Activated CD4-positive, alpha-beta memory T cell treated with anti-CD3 and anti-CD28 coated beads for 36 hours (primary cell): ENCODE measurements around the gene KCNK4. TPM values are rescaled to one million over a fixed set of nuclear protein-coding genes. Genes with fewer than 3 reads are reported as not detected.
"Not testable (repeated sequence)": the region's sequence is repeated elsewhere in the genome, so short reads cannot be mapped to it uniquely, and the experiment has no call there.

Experiments
- CTCF ChIA-PET: fragments of 350-600 bp; sonication (Branson Sonifier 250); formaldehyde crosslinking; loops from one replicate; lab custom pipeline; 2021; ENCODE audit warnings: antibody characterized with exemption, inconsistent platforms; lab: Charles Lee
- POLR2A ChIA-PET: fragments of 350-600 bp; sonication (Branson Sonifier 250); formaldehyde crosslinking; loops from one replicate; lab custom pipeline; 2021; ENCODE audit warnings: antibody characterized with exemption; lab: Charles Lee
- DNase-seq: peaks from one replicate; pipeline ENCODE4 v3.0.0-alpha.2; 2020
- H3K27ac Mint-ChIP-seq: one replicate; pipeline ENCODE4 v1.8.0; 2021; ENCODE audit warnings: mixed read lengths
- H3K27me3 Mint-ChIP-seq: one replicate; pipeline ENCODE4 v1.8.0; 2021; ENCODE audit warnings: mixed read lengths
- H3K36me3 Mint-ChIP-seq: one replicate; pipeline ENCODE4 v1.8.0; 2021; ENCODE audit warnings: mixed read lengths
- H3K4me1 Mint-ChIP-seq: one replicate; pipeline ENCODE4 v1.8.0; 2021; ENCODE audit warnings: low read depth, mixed read lengths
- H3K4me3 Mint-ChIP-seq: one replicate; pipeline ENCODE4 v1.8.0; 2021; ENCODE audit warnings: mild to moderate bottlenecking, mixed read lengths
- H3K9me3 Mint-ChIP-seq: one replicate; pipeline ENCODE4 v1.8.0; 2021; ENCODE audit warnings: mixed read lengths
- intact Hi-C: fragments of 100-400 bp; cut with micrococcal nuclease; formaldehyde crosslinking; loops from one replicate; pipeline ENCODE4 v1.15.1; 2023
- total RNA-seq, 2 experiments: library from RNA; stranded (reverse); gene quantifications; one replicate each; pipeline ENCODE4 v1.2.3, GENCODE V29; 2021

KCNK4 gene
- under 1 TPM in 1 of 2 experiments, not detected in 1; 0.34 TPM for total RNA-seq

GRCh38 chr11:64291262-64291751, at the start of gene KCNK4:
KCNK4 (plus strand) TSS chr11:64291302; CDS start chr11:64293019, 1,717 bp downstream.
- CTCF ChIA-PET: interaction anchor here (7.9 kb wide), 1 partner anchor 12 kb away, joined by 74 read pairs; the partner anchor contains the start of genes CATSPERZ and ESRRA
- intact Hi-C loops: no loop called here
- Mint-ChIP-seq H3K9me3 (no peaks in the 10 kb centered on the region), H3K36me3 (no peaks in the 10 kb centered on the region), H3K4me3 (peak within 1 kb of the TSS; percentile 32), H3K4me1 (peaks cover 13% of the 10 kb centered on the region), H3K27ac (no peak within 1 kb of the TSS), H3K27me3 (peaks cover 41% of the 10 kb centered on the region)
- DNase-seq: no peak
- POLR2A ChIA-PET: no interaction called here

GRCh38 chr11:64241491-64242374, 49.4 kb upstream of the KCNK4 start:
- intact Hi-C loops: loop anchor here (1.0 to 10.0 kb wide), 7 partner anchors 11 to 873 kb away; partner anchors contain the start of genes BAD, DNAJC4, ESRRA and GPR137
- POLR2A ChIA-PET: interaction anchor here (0.5 to 4.3 kb wide), 16 partner anchors 9 to 99 kb away, joined by 3 to 14 read pairs (median 4); partner anchors contain the start of genes BAD, NUDT22, PRDX5 and STIP1
- Mint-ChIP-seq H3K27ac (peak overlapping the region; percentile 98), H3K4me1 (peaks cover 32% of the 10 kb centered on the region), H3K4me3 (peak overlapping the region; percentile 89), H3K36me3 (peaks cover 18% of the 10 kb centered on the region), H3K9me3 (no peaks in the 10 kb centered on the region), H3K27me3 (no peaks in the 10 kb centered on the region)
- DNase-seq: no peak
- CTCF ChIA-PET: interaction anchor here (0.6 to 3.7 kb wide), 9 partner anchors 9 to 403 kb away, joined by 3 to 19 read pairs (median 5); partner anchors contain the start of genes CATSPERZ, ESRRA, GPR137 and NUDT22

GRCh38 chr11:64243236-64243854, 47.8 kb upstream of the KCNK4 start:
- intact Hi-C loops: loop anchor here (10.0 kb wide), 1 partner anchor 871 kb away; the partner anchor contains the start of genes TM7SF2 and ZNHIT2
- Mint-ChIP-seq H3K4me1 (peaks cover 35% of the 10 kb centered on the region), H3K36me3 (peaks cover 14% of the 10 kb centered on the region), H3K4me3 (peak overlapping the region; percentile 41), H3K27ac (peak overlapping the region; percentile 33), H3K27me3 (no peaks in the 10 kb centered on the region), H3K9me3 (no peaks in the 10 kb centered on the region)
- CTCF ChIA-PET: interaction anchor here (0.8 to 5.0 kb wide), 6 partner anchors 8 to 298 kb away, joined by 3 to 28 read pairs (median 10); partner anchors contain the start of genes CATSPERZ, ESRRA and PLCB3
- POLR2A ChIA-PET: interaction anchor here (1.1 to 1.6 kb wide), 5 partner anchors 9 to 37 kb away, joined by 3 to 6 read pairs (median 4); partner anchors contain the start of genes FERMT3, NUDT22 and TRPT1
- no peak for DNase-seq

- no peaks in the 10 kb centered on the region for H3K27me3 Mint-ChIP-seq
- H3K9me3 Mint-ChIP-seq: no peaks in the 10 kb centered on the region
- peak overlapping the region; percentile 26 for H3K4me3 Mint-ChIP-seq
- peaks cover 35% of the 10 kb centered on the region for H3K4me1 Mint-ChIP-seq
- intact Hi-C loops: loop anchor here (10.0 kb wide), 1 partner anchor 871 kb away; the partner anchor contains the start of genes TM7SF2 and ZNHIT2
- ChIA-PET POLR2A (interaction anchor here (0.5 to 3.0 kb wide), 4 partner anchors 8 to 38 kb away, joined by 3 to 22 read pairs (median 4); partner anchors contain the start of gene FERMT3), CTCF (interaction anchor here (0.8 to 5.0 kb wide), 4 partner anchors 7 to 298 kb away, joined by 4 to 28 read pairs (median 17); partner anchors contain the start of genes CATSPERZ, ESRRA and PLCB3)
- no peak for DNase-seq
- H3K36me3 Mint-ChIP-seq: peaks cover 14% of the 10 kb centered on the region
- H3K27ac Mint-ChIP-seq: peak overlapping the region; percentile 51
Measured at GRCh38 chr11:64244107-64244506, 47.0 kb upstream of the KCNK4 start.

- H3K27ac Mint-ChIP-seq: peak overlapping the region; percentile 90
- H3K4me3 Mint-ChIP-seq: peak overlapping the region; percentile 91
- peaks cover 34% of the 10 kb centered on the region for H3K4me1 Mint-ChIP-seq
- H3K9me3 Mint-ChIP-seq: no peaks in the 10 kb centered on the region
- intact Hi-C loops: loop anchor here (10.0 kb wide), 1 partner anchor 870 kb away; the partner anchor contains the start of genes TM7SF2 and ZNHIT2
- H3K27me3 Mint-ChIP-seq: no peaks in the 10 kb centered on the region
- ChIA-PET CTCF (interaction anchor here (0.6 to 5.0 kb wide), 4 partner anchors 40 to 59 kb away, joined by 3 to 28 read pairs (median 14); partner anchors contain the start of genes CATSPERZ and ESRRA), POLR2A (interaction anchor here (0.6 to 3.0 kb wide), 7 partner anchors 22 to 1328 kb away, joined by 3 to 22 read pairs (median 5); partner anchors contain the start of genes FERMT3 and STIP1)
- H3K36me3 Mint-ChIP-seq: peaks cover 14% of the 10 kb centered on the region
- DNase-seq: no peak
Measured at GRCh38 chr11:64244966-64245365, 46.1 kb upstream of the KCNK4 start.

- H3K9me3 Mint-ChIP-seq: no peaks in the 10 kb centered on the region
- intact Hi-C loops: loop anchor here (10.0 kb wide), 1 partner anchor 869 kb away; the partner anchor contains the start of genes TM7SF2 and ZNHIT2
- peaks cover 11% of the 10 kb centered on the region for H3K36me3 Mint-ChIP-seq
- peak; percentile 44 for DNase-seq
- H3K4me3 Mint-ChIP-seq: peak overlapping the region; percentile 91
- ChIA-PET POLR2A (interaction anchor here (0.6 to 3.0 kb wide), 10 partner anchors 19 to 1328 kb away, joined by 3 to 22 read pairs (median 7); partner anchors contain the start of genes BAD, FERMT3, GPR137 and NUDT22), CTCF (interaction anchor here (0.6 to 5.0 kb wide), 8 partner anchors 10 to 59 kb away, joined by 3 to 28 read pairs (median 6); partner anchors contain the start of genes CATSPERZ and ESRRA)
- peak overlapping the region; percentile 90 for H3K27ac Mint-ChIP-seq
- no peaks in the 10 kb centered on the region for H3K27me3 Mint-ChIP-seq
- H3K4me1 Mint-ChIP-seq: peaks cover 31% of the 10 kb centered on the region
Measured at GRCh38 chr11:64245401-64245796, 45.7 kb upstream of the KCNK4 start.

- Mint-ChIP-seq H3K27me3 (no peaks in the 10 kb centered on the region), H3K4me1 (peaks cover 31% of the 10 kb centered on the region), H3K36me3 (peaks cover 10% of the 10 kb centered on the region), H3K9me3 (no peaks in the 10 kb centered on the region), H3K27ac (peak overlapping the region; percentile 90), H3K4me3 (peak overlapping the region; percentile 91)
- ChIA-PET POLR2A (interaction anchor here (0.6 to 3.0 kb wide), 11 partner anchors 19 to 1327 kb away, joined by 3 to 22 read pairs (median 6); partner anchors contain the start of genes BAD, CCDC88B, FERMT3 and GPR137), CTCF (interaction anchor here (0.6 to 5.0 kb wide), 9 partner anchors 11 to 86 kb away, joined by 3 to 28 read pairs (median 5); partner anchors contain the start of genes CATSPERZ and ESRRA)
- intact Hi-C loops: loop anchor here (1.0 to 10.0 kb wide), 3 partner anchors 24 to 869 kb away; partner anchors contain the start of genes TM7SF2 and ZNHIT2
- DNase-seq: peak; percentile 89
Measured at GRCh38 chr11:64245797-64246620, 45.1 kb upstream of the KCNK4 start.

- Mint-ChIP-seq H3K4me3 (peak overlapping the region; percentile 78), H3K36me3 (peaks cover 10% of the 10 kb centered on the region), H3K4me1 (peaks cover 31% of the 10 kb centered on the region)
- ChIA-PET POLR2A (interaction anchor here (0.6 to 3.0 kb wide), 11 partner anchors 13 to 1364 kb away, joined by 3 to 22 read pairs (median 6); partner anchors contain the start of genes BAD, CCDC88B, ESRRA and FERMT3), CTCF (interaction anchor here (0.6 to 5.0 kb wide), 7 partner anchors 17 to 85 kb away, joined by 3 to 28 read pairs (median 6); partner anchors contain the start of genes CATSPERZ and ESRRA)
- intact Hi-C loops: loop anchor here (1.0 to 10.0 kb wide), 3 partner anchors 24 to 868 kb away; partner anchors contain the start of genes TM7SF2 and ZNHIT2
- H3K9me3 Mint-ChIP-seq, DNase-seq, H3K27me3 Mint-ChIP-seq, H3K27ac Mint-ChIP-seq: not testable (repeated sequence)
Measured at GRCh38 chr11:64246621-64246870, 44.6 kb upstream of the KCNK4 start.

- Mint-ChIP-seq H3K27me3 (no peaks in the 10 kb centered on the region), H3K4me1 (peaks cover 36% of the 10 kb centered on the region)
- intact Hi-C loops: loop anchor here (1.0 to 10.0 kb wide), 3 partner anchors 23 to 868 kb away; partner anchors contain the start of genes TM7SF2 and ZNHIT2
Measured at GRCh38 chr11:64246871-64247728, 44.0 kb upstream of the KCNK4 start, which contains the start of gene PPP1R14B. PPP1R14B (minus strand) TSS chr11:64246943; CDS start chr11:64246673, 270 bp downstream.

More at GRCh38 chr11:64246871-64247728, 44.0 kb upstream of the KCNK4 start, which contains the start of gene PPP1R14B:
- DNase-seq: peak; percentile 88
- Mint-ChIP-seq H3K27ac (peak within 1 kb of the TSS; percentile 90), H3K36me3 (peaks cover 10% of the 10 kb centered on the region), H3K9me3 (no peaks in the 10 kb centered on the region), H3K4me3 (peak within 1 kb of the TSS; percentile 91)
- CTCF ChIA-PET: interaction anchor here (0.6 to 5.0 kb wide), 8 partner anchors 16 to 85 kb away, joined by 3 to 28 read pairs (median 5); partner anchors contain the start of genes CATSPERZ and ESRRA
- POLR2A ChIA-PET: interaction anchor here (0.6 to 3.0 kb wide), 11 partner anchors 13 to 1365 kb away, joined by 3 to 22 read pairs (median 6); partner anchors contain the start of genes BAD, CCDC88B, ESRRA and FERMT3
